GM23338 (cell line): Measurements from ENCODE around the gene EPHB2. TPM values are rescaled to one million over a fixed set of nuclear protein-coding genes. Genes with fewer than 3 reads are reported as not detected.

ENCODE experiments used
- ATAC-seq: fragments of 200-7000 bp; cut with Tn5 transposase; 3 replicates; pipeline ENCODE4 v1.9.1; 2020
- DNase-seq: peaks from one replicate; pipeline ENCODE4 v3.0.0-alpha.2; 2015; ENCODE audit warnings: low spot score
- H2AFZ ChIP-seq: fragments of 200-600 bp; sonication (generic); 2 replicates; pipeline ENCODE4 v1.8.0; 2016; ENCODE audit warnings: antibody characterized with exemption, mild to moderate bottlenecking, moderate library complexity
- H3F3A ChIP-seq: fragments of 200-600 bp; sonication (generic); replicated peaks from 2 replicates; pipeline ENCODE4 v1.8.0; 2017; ENCODE audit warnings: antibody characterized with exemption, mixed run types, low read depth
- H3K27ac ChIP-seq: fragments of 200-600 bp; sonication (generic); 2 replicates; pipeline ENCODE4 v1.6.1; 2016; ENCODE audit warnings: low read depth
- H3K27me3 ChIP-seq: fragments of 200-600 bp; sonication (generic); 2 replicates; pipeline ENCODE4 v1.8.0; 2016; ENCODE audit warnings: mild to moderate bottlenecking, mixed run types, moderate library complexity; ENCODE audit not compliant: insufficient read depth
- H3K36me3 ChIP-seq: fragments of 200-600 bp; sonication (generic); 2 replicates; pipeline ENCODE4 v1.8.0; 2016; ENCODE audit warnings: mild to moderate bottlenecking; ENCODE audit not compliant: insufficient read depth
- H3K4me1 ChIP-seq: fragments of 200-600 bp; sonication (generic); 2 replicates; pipeline ENCODE4 v1.8.0; 2016; ENCODE audit warnings: mild to moderate bottlenecking, moderate library complexity; ENCODE audit not compliant: insufficient read depth
- H3K4me2 ChIP-seq: fragments of 200-600 bp; sonication (generic); 2 replicates; pipeline ENCODE4 v1.7.1; 2017; ENCODE audit warnings: mixed run types
- H3K4me3 ChIP-seq: fragments of 200-600 bp; sonication (generic); 2 replicates; pipeline ENCODE4 v1.6.1; 2016; ENCODE audit warnings: mixed run types
- H3K79me2 ChIP-seq: fragments of 200-600 bp; sonication (generic); replicated peaks from 2 replicates; pipeline ENCODE4 v1.8.0; 2017; ENCODE audit warnings: mild to moderate bottlenecking; ENCODE audit not compliant: insufficient read depth
- H3K9me2 ChIP-seq: fragments of 200-600 bp; sonication (generic); 2 replicates; pipeline ENCODE4 v1.8.0; 2017; ENCODE audit not compliant: insufficient read depth
- H4K20me1 ChIP-seq: fragments of 200-600 bp; sonication (generic); replicated peaks from 2 replicates; pipeline ENCODE4 v1.8.0; 2017; ENCODE audit warnings: mild to moderate bottlenecking; ENCODE audit not compliant: insufficient read depth
- H3K27ac Mint-ChIP-seq: 2 replicates; pipeline ENCODE4 v1.8.0; 2020; ENCODE audit warnings: inconsistent platforms, mild to moderate bottlenecking, moderate library complexity, mixed read lengths
- H3K27me3 Mint-ChIP-seq: 3 replicates; pipeline ENCODE4 v1.8.0; 2022; ENCODE audit warnings: low read depth, mild to moderate bottlenecking, moderate library complexity, mixed read lengths, inconsistent platforms; ENCODE audit not compliant: insufficient read depth, poor library complexity
- H3K36me3 Mint-ChIP-seq: 3 replicates; pipeline ENCODE4 v1.8.0; 2021; ENCODE audit warnings: low read depth, mild to moderate bottlenecking, inconsistent platforms, moderate library complexity, mixed read lengths
- H3K4me1 Mint-ChIP-seq: 3 replicates; pipeline ENCODE4 v1.8.0; 2020; ENCODE audit warnings: mild to moderate bottlenecking, inconsistent platforms, mixed read lengths
- H3K4me3 Mint-ChIP-seq: 3 replicates; pipeline ENCODE4 v1.8.0; 2021; ENCODE audit warnings: moderate library complexity, mild to moderate bottlenecking, inconsistent platforms, mixed read lengths
- H3K9me3 Mint-ChIP-seq: 3 replicates; pipeline ENCODE4 v1.8.0; 2020; ENCODE audit warnings: moderate library complexity, mild to moderate bottlenecking, inconsistent platforms, mixed read lengths
- EZH2phosphoT487 ChIP-seq: fragments of 200-600 bp; sonication (generic); IDR thresholded peaks from one replicate; pipeline ENCODE4 v1.8.1; 2018; ENCODE audit warnings: antibody characterized with exemption; ENCODE audit not compliant: unreplicated experiment
- NANOG ChIP-seq: IDR thresholded peaks from 2 replicates; pipeline ENCODE4 v1.6.1; 2016; ENCODE audit warnings: antibody characterized with exemption, borderline replicate concordance
- STAT1 ChIP-seq: IDR thresholded peaks from one replicate; pipeline ENCODE4 v1.6.1; 2016; ENCODE audit warnings: antibody characterized with exemption; ENCODE audit not compliant: unreplicated experiment
- ZNF114 ChIP-seq: fragments of 250-450 bp; sonication (Bioruptor Pico); IDR thresholded peaks from 2 replicates; pipeline ENCODE4 v1.5.0; 2020; ENCODE audit warnings: mild to moderate bottlenecking, moderate library complexity
- polyA plus RNA-seq: library from polyadenylated mRNA; unstranded; fragments of >200 nt; fragmentation: Nextera tagmentation; extraction: Ambion mirVana; gene quantifications from 2 replicates; pipeline ENCODE4 v1.2.1, GENCODE V29; 2016
- total RNA-seq: library from RNA; depleted of rRNA; stranded (reverse); fragments of >200 nt; shearing (Covaris generic); gene quantifications from 2 replicates; pipeline ENCODE4 v1.2.3, GENCODE V29; 2014
- TF ChIP-seq, protein P1 (sequence below): fragments of 250-450 bp; sonication (Bioruptor Pico); IDR thresholded peaks from 2 replicates; pipeline ENCODE4 v1.5.0; 2020; ENCODE audit warnings: mild to moderate bottlenecking, moderate library complexity
- TF ChIP-seq, protein P2 (sequence below): IDR thresholded peaks from one replicate; pipeline ENCODE4 v1.6.1; 2018; ENCODE audit warnings: antibody characterized with exemption; ENCODE audit not compliant: unreplicated experiment
- TF ChIP-seq, protein P3 (sequence below): IDR thresholded peaks from 2 replicates; pipeline ENCODE4 v1.6.1; 2016; ENCODE audit warnings: antibody characterized with exemption
- TF ChIP-seq, protein P4 (sequence below), 2 experiments: fragments of 200-600 bp in 1 of 2; sonication (generic) in 1 of 2; conservative IDR thresholded peaks; 2 replicates each; pipeline versions ENCODE4 v1.5.1 to v1.6.1; 2016 to 2017; ENCODE audit warnings: antibody characterized with exemption in 2 of 2, low read depth in 2 of 2, mild to moderate bottlenecking in 2 of 2, moderate library complexity in 1 of 2

The EPHB2 gene
- total and polyA plus RNA-seq, 2 experiments from 2014 or later = 4.1 to 20.1 TPM

DNA sequence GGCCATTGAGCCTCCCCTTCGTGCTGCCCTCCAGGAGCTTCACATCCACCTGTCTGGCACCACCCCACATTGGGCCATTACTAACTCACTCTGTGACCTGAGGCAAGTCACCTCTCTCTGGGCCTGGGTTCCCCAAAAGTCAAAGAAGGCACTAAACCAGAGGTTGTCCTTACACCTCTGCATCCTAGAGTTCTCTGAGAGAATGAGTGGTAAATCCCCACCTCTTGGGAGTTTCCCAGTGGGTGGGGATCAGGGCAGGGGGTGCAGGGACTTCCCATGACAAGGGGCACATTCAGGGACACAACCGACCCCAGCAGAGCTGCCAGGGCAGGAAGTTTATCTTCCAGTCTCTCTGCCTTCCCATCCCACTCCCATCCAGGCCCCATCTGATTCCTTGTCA, 99.7 kb downstream of the EPHB2 start:
- H3K27ac ChIP-seq = no peak overlapping the region

DNA sequence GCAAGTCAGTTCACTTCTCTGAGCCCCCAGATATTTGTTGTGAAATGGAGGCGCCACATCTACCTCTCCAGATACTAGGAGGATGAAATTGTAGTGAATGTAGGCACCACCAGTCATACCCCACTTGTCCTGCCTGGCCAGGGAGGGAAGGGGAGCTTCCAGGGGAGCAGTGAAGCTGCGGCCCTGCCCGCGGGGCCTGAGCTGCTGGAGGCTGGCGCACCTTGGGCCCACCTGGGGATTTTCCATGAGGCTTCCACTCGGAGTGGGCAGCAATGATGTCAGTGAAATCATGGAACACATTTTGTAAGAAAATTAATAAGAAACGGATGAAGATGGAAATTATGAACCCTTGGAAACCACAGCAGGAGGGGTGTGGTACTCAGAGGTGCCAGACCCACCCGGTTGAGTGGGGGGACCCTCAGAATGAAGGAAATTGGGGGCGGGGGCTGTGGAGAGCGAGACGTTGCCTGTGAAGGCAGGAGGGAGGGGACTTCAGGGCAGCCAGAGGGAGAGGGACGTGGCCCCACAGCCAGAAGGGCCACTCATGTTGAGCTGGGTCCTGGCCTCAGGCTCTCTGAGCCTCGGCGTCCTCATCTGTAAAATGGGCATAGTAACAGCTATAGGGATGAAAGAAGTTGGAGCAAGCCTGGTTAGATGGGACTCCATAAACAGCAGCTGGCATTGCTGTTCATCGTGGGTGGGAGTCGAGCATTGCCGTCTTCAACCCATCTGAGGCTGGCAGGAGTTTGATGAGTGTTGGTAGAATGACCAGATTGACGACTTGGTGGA, 101.6 kb downstream of the EPHB2 start:
- H3K9me3 Mint-ChIP-seq = no peaks in the 10 kb centered on the region
- Histone ChIP-seq H4K20me1 (no peaks in the 10 kb centered on the region), H3K27ac (no peak overlapping the region), H3K27me3 (no peaks in the 10 kb centered on the region), H3K4me1 (no peaks in the 10 kb centered on the region), H3F3A (no peaks in the 10 kb centered on the region), H3K4me2 (no peak overlapping the region), H3K79me2 (no peaks in the 10 kb centered on the region), H3K9me2 (no peaks in the 10 kb centered on the region), H2AFZ (no peak overlapping the region), H3K36me3 (no peaks in the 10 kb centered on the region), H3K4me3 (no peak overlapping the region)
- DNase-seq (no peak), ATAC-seq (no peak)
- H3K36me3 Mint-ChIP-seq = no peaks in the 10 kb centered on the region
- no peaks in the 10 kb centered on the region for H3K4me1 Mint-ChIP-seq
- H3K27ac Mint-ChIP-seq = no peak overlapping the region
- peaks cover 4% of the 10 kb centered on the region for H3K27me3 Mint-ChIP-seq
- H3K4me3 Mint-ChIP-seq = no peak overlapping the region
- TF ChIP-seq, protein P1, sequence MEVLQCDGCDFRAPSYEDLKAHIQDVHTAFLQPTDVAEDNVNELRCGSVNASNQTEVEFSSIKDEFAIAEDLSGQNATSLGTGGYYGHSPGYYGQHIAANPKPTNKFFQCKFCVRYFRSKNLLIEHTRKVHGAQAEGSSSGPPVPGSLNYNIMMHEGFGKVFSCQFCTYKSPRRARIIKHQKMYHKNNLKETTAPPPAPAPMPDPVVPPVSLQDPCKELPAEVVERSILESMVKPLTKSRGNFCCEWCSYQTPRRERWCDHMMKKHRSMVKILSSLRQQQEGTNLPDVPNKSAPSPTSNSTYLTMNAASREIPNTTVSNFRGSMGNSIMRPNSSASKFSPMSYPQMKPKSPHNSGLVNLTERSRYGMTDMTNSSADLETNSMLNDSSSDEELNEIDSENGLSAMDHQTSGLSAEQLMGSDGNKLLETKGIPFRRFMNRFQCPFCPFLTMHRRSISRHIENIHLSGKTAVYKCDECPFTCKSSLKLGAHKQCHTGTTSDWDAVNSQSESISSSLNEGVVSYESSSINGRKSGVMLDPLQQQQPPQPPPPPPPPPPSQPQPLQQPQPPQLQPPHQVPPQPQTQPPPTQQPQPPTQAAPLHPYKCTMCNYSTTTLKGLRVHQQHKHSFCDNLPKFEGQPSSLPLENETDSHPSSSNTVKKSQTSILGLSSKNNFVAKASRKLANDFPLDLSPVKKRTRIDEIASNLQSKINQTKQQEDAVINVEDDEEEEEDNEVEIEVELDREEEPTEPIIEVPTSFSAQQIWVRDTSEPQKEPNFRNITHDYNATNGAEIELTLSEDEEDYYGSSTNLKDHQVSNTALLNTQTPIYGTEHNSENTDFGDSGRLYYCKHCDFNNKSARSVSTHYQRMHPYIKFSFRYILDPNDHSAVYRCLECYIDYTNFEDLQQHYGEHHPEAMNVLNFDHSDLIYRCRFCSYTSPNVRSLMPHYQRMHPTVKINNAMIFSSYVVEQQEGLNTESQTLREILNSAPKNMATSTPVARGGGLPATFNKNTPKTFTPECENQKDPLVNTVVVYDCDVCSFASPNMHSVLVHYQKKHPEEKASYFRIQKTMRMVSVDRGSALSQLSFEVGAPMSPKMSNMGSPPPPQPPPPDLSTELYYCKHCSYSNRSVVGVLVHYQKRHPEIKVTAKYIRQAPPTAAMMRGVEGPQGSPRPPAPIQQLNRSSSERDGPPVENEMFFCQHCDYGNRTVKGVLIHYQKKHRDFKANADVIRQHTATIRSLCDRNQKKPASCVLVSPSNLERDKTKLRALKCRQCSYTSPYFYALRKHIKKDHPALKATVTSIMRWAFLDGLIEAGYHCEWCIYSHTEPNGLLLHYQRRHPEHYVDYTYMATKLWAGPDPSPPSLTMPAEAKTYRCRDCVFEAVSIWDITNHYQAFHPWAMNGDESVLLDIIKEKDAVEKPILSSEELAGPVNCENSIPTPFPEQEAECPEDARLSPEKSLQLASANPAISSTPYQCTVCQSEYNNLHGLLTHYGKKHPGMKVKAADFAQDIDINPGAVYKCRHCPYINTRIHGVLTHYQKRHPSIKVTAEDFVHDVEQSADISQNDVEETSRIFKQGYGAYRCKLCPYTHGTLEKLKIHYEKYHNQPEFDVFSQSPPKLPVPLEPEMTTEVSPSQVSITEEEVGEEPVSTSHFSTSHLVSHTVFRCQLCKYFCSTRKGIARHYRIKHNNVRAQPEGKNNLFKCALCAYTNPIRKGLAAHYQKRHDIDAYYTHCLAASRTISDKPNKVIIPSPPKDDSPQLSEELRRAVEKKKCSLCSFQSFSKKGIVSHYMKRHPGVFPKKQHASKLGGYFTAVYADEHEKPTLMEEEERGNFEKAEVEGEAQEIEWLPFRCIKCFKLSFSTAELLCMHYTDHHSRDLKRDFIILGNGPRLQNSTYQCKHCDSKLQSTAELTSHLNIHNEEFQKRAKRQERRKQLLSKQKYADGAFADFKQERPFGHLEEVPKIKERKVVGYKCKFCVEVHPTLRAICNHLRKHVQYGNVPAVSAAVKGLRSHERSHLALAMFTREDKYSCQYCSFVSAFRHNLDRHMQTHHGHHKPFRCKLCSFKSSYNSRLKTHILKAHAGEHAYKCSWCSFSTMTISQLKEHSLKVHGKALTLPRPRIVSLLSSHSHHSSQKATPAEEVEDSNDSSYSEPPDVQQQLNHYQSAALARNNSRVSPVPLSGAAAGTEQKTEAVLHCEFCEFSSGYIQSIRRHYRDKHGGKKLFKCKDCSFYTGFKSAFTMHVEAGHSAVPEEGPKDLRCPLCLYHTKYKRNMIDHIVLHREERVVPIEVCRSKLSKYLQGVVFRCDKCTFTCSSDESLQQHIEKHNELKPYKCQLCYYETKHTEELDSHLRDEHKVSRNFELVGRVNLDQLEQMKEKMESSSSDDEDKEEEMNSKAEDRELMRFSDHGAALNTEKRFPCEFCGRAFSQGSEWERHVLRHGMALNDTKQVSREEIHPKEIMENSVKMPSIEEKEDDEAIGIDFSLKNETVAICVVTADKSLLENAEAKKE (CRISPR knock-in tag) = no peak
- TF ChIP-seq, protein P2, sequence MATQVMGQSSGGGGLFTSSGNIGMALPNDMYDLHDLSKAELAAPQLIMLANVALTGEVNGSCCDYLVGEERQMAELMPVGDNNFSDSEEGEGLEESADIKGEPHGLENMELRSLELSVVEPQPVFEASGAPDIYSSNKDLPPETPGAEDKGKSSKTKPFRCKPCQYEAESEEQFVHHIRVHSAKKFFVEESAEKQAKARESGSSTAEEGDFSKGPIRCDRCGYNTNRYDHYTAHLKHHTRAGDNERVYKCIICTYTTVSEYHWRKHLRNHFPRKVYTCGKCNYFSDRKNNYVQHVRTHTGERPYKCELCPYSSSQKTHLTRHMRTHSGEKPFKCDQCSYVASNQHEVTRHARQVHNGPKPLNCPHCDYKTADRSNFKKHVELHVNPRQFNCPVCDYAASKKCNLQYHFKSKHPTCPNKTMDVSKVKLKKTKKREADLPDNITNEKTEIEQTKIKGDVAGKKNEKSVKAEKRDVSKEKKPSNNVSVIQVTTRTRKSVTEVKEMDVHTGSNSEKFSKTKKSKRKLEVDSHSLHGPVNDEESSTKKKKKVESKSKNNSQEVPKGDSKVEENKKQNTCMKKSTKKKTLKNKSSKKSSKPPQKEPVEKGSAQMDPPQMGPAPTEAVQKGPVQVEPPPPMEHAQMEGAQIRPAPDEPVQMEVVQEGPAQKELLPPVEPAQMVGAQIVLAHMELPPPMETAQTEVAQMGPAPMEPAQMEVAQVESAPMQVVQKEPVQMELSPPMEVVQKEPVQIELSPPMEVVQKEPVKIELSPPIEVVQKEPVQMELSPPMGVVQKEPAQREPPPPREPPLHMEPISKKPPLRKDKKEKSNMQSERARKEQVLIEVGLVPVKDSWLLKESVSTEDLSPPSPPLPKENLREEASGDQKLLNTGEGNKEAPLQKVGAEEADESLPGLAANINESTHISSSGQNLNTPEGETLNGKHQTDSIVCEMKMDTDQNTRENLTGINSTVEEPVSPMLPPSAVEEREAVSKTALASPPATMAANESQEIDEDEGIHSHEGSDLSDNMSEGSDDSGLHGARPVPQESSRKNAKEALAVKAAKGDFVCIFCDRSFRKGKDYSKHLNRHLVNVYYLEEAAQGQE = no peak
- TF ChIP-seq STAT1 (no peak), NANOG (no peak), ZNF114 (CRISPR knock-in tag) (no peak), EZH2phosphoT487 (no peak)
- TF ChIP-seq, protein P3, sequence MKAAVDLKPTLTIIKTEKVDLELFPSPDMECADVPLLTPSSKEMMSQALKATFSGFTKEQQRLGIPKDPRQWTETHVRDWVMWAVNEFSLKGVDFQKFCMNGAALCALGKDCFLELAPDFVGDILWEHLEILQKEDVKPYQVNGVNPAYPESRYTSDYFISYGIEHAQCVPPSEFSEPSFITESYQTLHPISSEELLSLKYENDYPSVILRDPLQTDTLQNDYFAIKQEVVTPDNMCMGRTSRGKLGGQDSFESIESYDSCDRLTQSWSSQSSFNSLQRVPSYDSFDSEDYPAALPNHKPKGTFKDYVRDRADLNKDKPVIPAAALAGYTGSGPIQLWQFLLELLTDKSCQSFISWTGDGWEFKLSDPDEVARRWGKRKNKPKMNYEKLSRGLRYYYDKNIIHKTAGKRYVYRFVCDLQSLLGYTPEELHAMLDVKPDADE = no peak
- TF ChIP-seq, protein P4, sequence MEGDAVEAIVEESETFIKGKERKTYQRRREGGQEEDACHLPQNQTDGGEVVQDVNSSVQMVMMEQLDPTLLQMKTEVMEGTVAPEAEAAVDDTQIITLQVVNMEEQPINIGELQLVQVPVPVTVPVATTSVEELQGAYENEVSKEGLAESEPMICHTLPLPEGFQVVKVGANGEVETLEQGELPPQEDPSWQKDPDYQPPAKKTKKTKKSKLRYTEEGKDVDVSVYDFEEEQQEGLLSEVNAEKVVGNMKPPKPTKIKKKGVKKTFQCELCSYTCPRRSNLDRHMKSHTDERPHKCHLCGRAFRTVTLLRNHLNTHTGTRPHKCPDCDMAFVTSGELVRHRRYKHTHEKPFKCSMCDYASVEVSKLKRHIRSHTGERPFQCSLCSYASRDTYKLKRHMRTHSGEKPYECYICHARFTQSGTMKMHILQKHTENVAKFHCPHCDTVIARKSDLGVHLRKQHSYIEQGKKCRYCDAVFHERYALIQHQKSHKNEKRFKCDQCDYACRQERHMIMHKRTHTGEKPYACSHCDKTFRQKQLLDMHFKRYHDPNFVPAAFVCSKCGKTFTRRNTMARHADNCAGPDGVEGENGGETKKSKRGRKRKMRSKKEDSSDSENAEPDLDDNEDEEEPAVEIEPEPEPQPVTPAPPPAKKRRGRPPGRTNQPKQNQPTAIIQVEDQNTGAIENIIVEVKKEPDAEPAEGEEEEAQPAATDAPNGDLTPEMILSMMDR (conservative IDR thresholded peaks at IDR 0.05; ENCODE audit: low read depth in 2 of 2) = no peak

More for the DNA sequence above, 99.7 kb downstream of the EPHB2 start:
- no peak overlapping the region for H2AFZ ChIP-seq
- H3F3A ChIP-seq = no peaks in the 10 kb centered on the region
- H3K4me2 ChIP-seq = no peak overlapping the region
- no peaks in the 10 kb centered on the region for H3K79me2 ChIP-seq
- no peak for DNase-seq
- H3K4me1 ChIP-seq = peaks cover 12% of the 10 kb centered on the region
- no peaks in the 10 kb centered on the region for H3K9me2 ChIP-seq
- no peak for ATAC-seq
- TF ChIP-seq EZH2phosphoT487 = no peak
- Mint-ChIP-seq H3K9me3 (no peaks in the 10 kb centered on the region), H3K27ac (no peak overlapping the region), H3K36me3 (no peaks in the 10 kb centered on the region), H3K27me3 (peaks cover 9% of the 10 kb centered on the region), H3K4me3 (no peak overlapping the region), H3K4me1 (peaks cover 12% of the 10 kb centered on the region)
- H3K4me3 ChIP-seq = no peak overlapping the region
- no peaks in the 10 kb centered on the region for H4K20me1 ChIP-seq
- H3K27me3 ChIP-seq = no peaks in the 10 kb centered on the region
- H3K36me3 ChIP-seq = no peaks in the 10 kb centered on the region
